Activated CD4-positive, alpha-beta memory T cell treated with anti-CD3 and anti-CD28 coated beads, Interleukin-2, amount 10 ng/mL, durations not matched to agents 7 days and 5 days (primary cell): ENCODE results near the gene HSPA1A. TPM values are rescaled to one million over a fixed set of nuclear protein-coding genes. Genes with fewer than 3 reads are reported as not detected.
"Not testable (repeated sequence)": the region's sequence is repeated elsewhere in the genome, so short reads cannot be mapped to it uniquely, and the experiment has no call there.

Source experiments
- CTCF ChIA-PET: fragments of 350-600 bp; sonication (Branson Sonifier 250); formaldehyde crosslinking; loops from one replicate; lab custom pipeline; 2021; ENCODE audit warnings: antibody characterized with exemption, inconsistent platforms; lab: Charles Lee
- POLR2A ChIA-PET: fragments of 350-600 bp; sonication (Branson Sonifier 250); formaldehyde crosslinking; loops from one replicate; lab custom pipeline; 2021; ENCODE audit warnings: antibody characterized with exemption; lab: Charles Lee
- DNase-seq: peaks from one replicate; pipeline ENCODE4 v3.0.0-alpha.2; 2020
- H3K27ac Mint-ChIP-seq: one replicate; pipeline ENCODE4 v1.8.0; 2021; ENCODE audit warnings: mild to moderate bottlenecking, mixed read lengths
- H3K27me3 Mint-ChIP-seq: one replicate; pipeline ENCODE4 v1.8.0; 2021; ENCODE audit warnings: mixed read lengths
- H3K36me3 Mint-ChIP-seq: one replicate; pipeline ENCODE4 v1.8.0; 2021; ENCODE audit warnings: low read depth, mixed read lengths
- H3K4me1 Mint-ChIP-seq: one replicate; pipeline ENCODE4 v1.8.0; 2021; ENCODE audit warnings: mixed read lengths
- H3K4me3 Mint-ChIP-seq: one replicate; pipeline ENCODE4 v1.8.0; 2021; ENCODE audit warnings: mild to moderate bottlenecking, mixed read lengths
- H3K9me3 Mint-ChIP-seq: one replicate; pipeline ENCODE4 v1.8.0; 2021; ENCODE audit warnings: mixed read lengths
- total RNA-seq, 2 experiments: library from RNA; stranded (reverse); gene quantifications; one replicate each; pipeline ENCODE4 v1.2.3, GENCODE V29; 2021

HSPA1A gene
- total RNA-seq, 2 experiments from 2014 or later, result 147 to 151 TPM

DNA sequence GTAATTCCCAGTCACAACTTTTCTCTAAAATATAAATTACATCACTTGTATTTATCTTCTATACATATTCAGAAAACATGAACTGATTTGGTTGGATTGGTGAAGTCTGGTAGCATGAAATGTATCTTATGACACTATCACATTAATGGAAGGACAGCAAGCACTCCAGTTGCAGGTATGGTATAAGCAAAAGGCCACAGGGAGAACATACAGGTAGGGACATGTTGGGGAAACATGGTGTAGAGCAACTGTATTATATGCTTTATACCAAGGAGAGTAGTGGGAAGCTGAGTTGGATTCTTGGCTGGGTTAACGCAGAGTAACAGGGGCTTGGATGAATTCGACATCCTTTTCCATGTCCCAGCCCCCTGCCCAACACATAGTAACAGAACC is 18.4 kb upstream of the HSPA1A start:
- ChIA-PET POLR2A (interaction anchor here (0.6 to 7.4 kb wide), 9 partner anchors 10 to 256 kb away, joined by 3 to 104 read pairs (median 7); partner anchors contain the start of genes CLIC1, DDX39B, HSPA1A and HSPA1L), CTCF (interaction anchor here (1.4 to 4.1 kb wide), 8 partner anchors 9 to 58 kb away, joined by 3 to 25 read pairs (median 10); partner anchors contain the start of genes LSM2 and MSH5)
- peaks cover 53% of the 10 kb centered on the region for H3K4me1 Mint-ChIP-seq
- DNase-seq, result no peak
- H3K4me3 Mint-ChIP-seq, result no peak overlapping the region
- peak overlapping the region; percentile 90 for H3K27ac Mint-ChIP-seq
- no peaks in the 10 kb centered on the region for H3K27me3 Mint-ChIP-seq
- H3K36me3 Mint-ChIP-seq, result peaks cover 37% of the 10 kb centered on the region
- no peaks in the 10 kb centered on the region for H3K9me3 Mint-ChIP-seq

- Mint-ChIP-seq H3K4me1 (peaks cover 48% of the 10 kb centered on the region), H3K27me3 (no peaks in the 10 kb centered on the region), H3K27ac (peak overlapping the region; percentile 90), H3K4me3 (peak overlapping the region; percentile 44), H3K9me3 (no peaks in the 10 kb centered on the region), H3K36me3 (peaks cover 34% of the 10 kb centered on the region)
- ChIA-PET POLR2A (interaction anchor here (0.6 to 7.4 kb wide), 8 partner anchors 9 to 216 kb away, joined by 3 to 104 read pairs (median 8); partner anchors contain the start of genes CLIC1, HSPA1A, HSPA1L and LSM2), CTCF (interaction anchor here (0.8 to 4.1 kb wide), 6 partner anchors 8 to 58 kb away, joined by 3 to 25 read pairs (median 6); partner anchors contain the start of genes HSPA1A, HSPA1L and LSM2)
- peak; percentile 69 for DNase-seq
Observed at GRCh38 chr6:31797588-31797987, 17.8 kb upstream of the HSPA1A start.

DNA sequence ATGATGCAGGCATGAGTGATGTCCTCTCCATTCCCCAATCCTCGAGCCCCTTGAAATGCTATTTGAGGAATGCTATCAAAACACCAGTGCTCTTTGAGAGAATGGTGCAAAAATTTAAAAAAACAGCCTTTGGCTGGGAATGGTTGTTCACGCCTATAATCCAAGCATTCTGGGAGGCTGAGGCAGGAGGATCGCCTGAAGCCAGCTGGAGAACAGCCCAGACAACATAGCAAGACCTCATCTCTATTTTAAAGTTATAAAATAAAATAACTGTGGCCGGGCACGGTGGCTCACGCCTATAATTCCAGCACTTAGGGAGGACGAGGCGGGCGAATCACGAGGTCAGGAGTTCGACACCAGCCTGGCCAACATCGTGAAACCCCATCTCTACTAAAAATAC is 15.6 kb upstream of the HSPA1A start:
- CTCF ChIA-PET, result interaction anchor here (1.6 to 2.1 kb wide), 2 partner anchors 9 to 18 kb away, joined by 6 to 7 read pairs; no protein-coding TSS in a partner anchor
- H3K4me1 Mint-ChIP-seq, result peaks cover 45% of the 10 kb centered on the region
- POLR2A ChIA-PET, result interaction anchor here (1.3 to 7.4 kb wide), 5 partner anchors 14 to 61 kb away, joined by 3 to 104 read pairs (median 10); partner anchors contain the start of genes CLIC1, HSPA1A, HSPA1L and MSH5
- no peak for DNase-seq
- no peaks in the 10 kb centered on the region for H3K9me3 Mint-ChIP-seq
- H3K4me3 Mint-ChIP-seq, result no peak overlapping the region
- peaks cover 32% of the 10 kb centered on the region for H3K36me3 Mint-ChIP-seq
- H3K27ac Mint-ChIP-seq, result no peak overlapping the region
- H3K27me3 Mint-ChIP-seq, result no peaks in the 10 kb centered on the region

DNA sequence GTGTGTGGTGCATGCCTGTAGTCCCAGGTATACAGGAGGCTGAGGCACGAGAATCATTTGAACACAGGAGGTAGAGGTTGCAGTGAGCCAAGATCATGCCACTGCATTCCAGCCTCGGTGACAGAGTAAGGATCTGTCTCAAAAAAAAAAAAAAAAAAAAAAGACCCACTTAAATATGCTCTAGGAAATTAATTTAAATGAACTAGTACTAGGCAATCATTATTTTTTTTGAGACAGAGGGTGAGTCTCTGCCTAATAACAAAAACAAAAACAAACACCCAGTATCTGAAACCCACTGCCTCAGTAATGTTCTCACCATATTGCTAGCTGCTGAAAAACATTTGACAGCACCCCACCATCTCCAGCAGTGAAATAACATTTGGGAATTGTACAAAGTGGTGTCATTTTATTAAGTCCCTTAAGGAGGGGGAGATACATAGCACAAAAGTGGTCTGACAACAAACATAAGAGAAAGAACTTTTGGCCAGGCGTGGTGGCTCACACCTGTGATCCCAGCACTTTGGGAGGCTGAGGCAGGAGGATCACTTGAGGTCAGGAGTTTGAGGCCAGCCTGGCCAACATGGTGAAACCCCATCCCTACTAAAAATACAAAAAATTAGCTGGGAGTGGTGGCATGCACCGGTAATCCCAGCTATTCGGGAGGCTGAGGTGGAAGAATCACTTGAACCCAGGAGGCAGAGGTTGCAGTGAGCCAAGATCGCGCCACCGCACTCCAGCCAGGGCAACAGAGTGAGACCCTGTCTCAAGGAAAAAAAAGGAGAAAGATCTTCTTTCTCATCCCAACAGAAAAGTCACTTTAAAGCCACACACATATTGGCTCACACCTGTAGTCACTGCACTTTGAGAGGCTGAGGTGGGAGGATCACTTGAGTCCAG is 14.1 kb upstream of the HSPA1A start:
- DNase-seq, H3K9me3 Mint-ChIP-seq, H3K27me3 Mint-ChIP-seq, H3K4me3 Mint-ChIP-seq: not testable (repeated sequence)
- ChIA-PET CTCF (interaction anchor here (1.0 kb wide), 1 partner anchor 31 kb away, joined by 3 read pairs; no protein-coding TSS in a partner anchor), POLR2A (interaction anchor here (0.7 to 7.4 kb wide), 3 partner anchors 10 to 63 kb away, joined by 3 to 104 read pairs (median 24); partner anchors contain the start of genes CLIC1, HSPA1A, HSPA1L and MSH5)
- Mint-ChIP-seq H3K27ac (peak overlapping the region; percentile 53), H3K36me3 (peaks cover 35% of the 10 kb centered on the region), H3K4me1 (peaks cover 54% of the 10 kb centered on the region)

GRCh38 chr6:31805939-31806469 is 9.3 kb upstream of the HSPA1A start:
- H3K36me3 Mint-ChIP-seq, result peaks cover 39% of the 10 kb centered on the region

GRCh38 chr6:31806470-31807272 is 8.7 kb upstream of the HSPA1A start, which contains the start of gene LSM2:
Gene LSM2 (minus strand): TSS chr6:31806966. CDS start chr6:31806757, 209 bp downstream.
- DNase-seq, result peak; percentile 98
- H3K4me3 Mint-ChIP-seq, result peak within 1 kb of the TSS; percentile 91
- H3K27ac Mint-ChIP-seq, result peak within 1 kb of the TSS; percentile 91
- POLR2A ChIA-PET, result interaction anchor here (0.6 to 4.0 kb wide), 34 partner anchors 8 to 1167 kb away, joined by 3 to 57 read pairs (median 5); partner anchors contain the start of genes ABHD16A, BAG6, C6orf47 and CLIC1
- H3K27me3 Mint-ChIP-seq, result no peaks in the 10 kb centered on the region
- peaks cover 43% of the 10 kb centered on the region for H3K4me1 Mint-ChIP-seq
- H3K36me3 Mint-ChIP-seq, result peaks cover 35% of the 10 kb centered on the region
- no peaks in the 10 kb centered on the region for H3K9me3 Mint-ChIP-seq
- CTCF ChIA-PET, result interaction anchor here (0.6 to 3.6 kb wide), 21 partner anchors 8 to 461 kb away, joined by 3 to 23 read pairs (median 7); partner anchors contain the start of genes DDAH2, HSPA1A, HSPA1B and HSPA1L

More at GRCh38 chr6:31805939-31806469, 9.3 kb upstream of the HSPA1A start:
- ChIA-PET CTCF (interaction anchor here (0.6 to 3.6 kb wide), 13 partner anchors 8 to 121 kb away, joined by 3 to 23 read pairs (median 10); partner anchors contain the start of genes DDAH2, HSPA1A, HSPA1B and HSPA1L), POLR2A (interaction anchor here (0.7 to 4.0 kb wide), 24 partner anchors 9 to 1168 kb away, joined by 3 to 57 read pairs (median 8); partner anchors contain the start of genes ABHD16A, BAG6, C6orf47 and CLIC1)
- no peak for DNase-seq
- Mint-ChIP-seq H3K4me3 (peak overlapping the region; percentile 91), H3K27me3 (no peaks in the 10 kb centered on the region), H3K9me3 (no peaks in the 10 kb centered on the region), H3K27ac (peak overlapping the region; percentile 91), H3K4me1 (peaks cover 40% of the 10 kb centered on the region)

- not testable (repeated sequence) for H3K4me3 Mint-ChIP-seq, DNase-seq, H3K9me3 Mint-ChIP-seq, H3K27me3 Mint-ChIP-seq, H3K27ac Mint-ChIP-seq
- H3K36me3 Mint-ChIP-seq, result peaks cover 26% of the 10 kb centered on the region
- ChIA-PET CTCF (interaction anchor here (3.6 kb wide), 1 partner anchor 12 kb away, joined by 23 read pairs; the partner anchor contains the start of gene VARS1), POLR2A (interaction anchor here (4.0 kb wide), 1 partner anchor 11 kb away, joined by 51 read pairs; the partner anchor contains the start of gene VARS1)
- H3K4me1 Mint-ChIP-seq, result peaks cover 55% of the 10 kb centered on the region
Observed at GRCh38 chr6:31808599-31808998, 6.7 kb upstream of the HSPA1A start.

DNA sequence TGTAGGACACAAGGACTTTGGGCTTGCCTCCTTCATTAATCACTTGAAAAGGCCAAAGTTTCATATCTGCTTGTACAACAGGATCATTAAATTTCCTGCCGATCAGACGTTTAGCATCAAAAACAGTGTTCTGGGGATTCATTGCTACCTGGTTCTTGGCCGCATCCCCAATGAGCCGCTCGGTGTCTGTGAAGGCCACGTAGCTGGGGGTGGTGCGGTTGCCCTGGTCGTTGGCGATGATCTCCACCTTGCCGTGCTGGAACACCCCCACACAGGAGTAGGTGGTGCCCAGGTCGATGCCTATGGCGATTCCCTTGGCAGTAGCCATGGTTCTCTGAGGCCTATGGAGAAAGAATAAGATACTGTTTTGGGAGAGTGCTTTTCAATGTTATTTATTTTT is 3.7 kb upstream of the HSPA1A start:
- DNase-seq, result no peak
- no peaks in the 10 kb centered on the region for H3K9me3 Mint-ChIP-seq
- peak overlapping the region; percentile 96 for H3K27ac Mint-ChIP-seq
- H3K4me1 Mint-ChIP-seq, result peaks cover 41% of the 10 kb centered on the region
- peaks cover 13% of the 10 kb centered on the region for H3K36me3 Mint-ChIP-seq
- POLR2A ChIA-PET, result interaction anchor here (0.7 to 5.6 kb wide), 9 partner anchors 8 to 160 kb away, joined by 3 to 98 read pairs (median 10); partner anchors contain the start of genes CLIC1, HSPA1B, MSH5 and VARS1
- H3K4me3 Mint-ChIP-seq, result no peak overlapping the region
- CTCF ChIA-PET, result interaction anchor here (2.9 kb wide), 1 partner anchor 15 kb away, joined by 14 read pairs; the partner anchor contains the start of gene HSPA1B
- no peaks in the 10 kb centered on the region for H3K27me3 Mint-ChIP-seq

DNA sequence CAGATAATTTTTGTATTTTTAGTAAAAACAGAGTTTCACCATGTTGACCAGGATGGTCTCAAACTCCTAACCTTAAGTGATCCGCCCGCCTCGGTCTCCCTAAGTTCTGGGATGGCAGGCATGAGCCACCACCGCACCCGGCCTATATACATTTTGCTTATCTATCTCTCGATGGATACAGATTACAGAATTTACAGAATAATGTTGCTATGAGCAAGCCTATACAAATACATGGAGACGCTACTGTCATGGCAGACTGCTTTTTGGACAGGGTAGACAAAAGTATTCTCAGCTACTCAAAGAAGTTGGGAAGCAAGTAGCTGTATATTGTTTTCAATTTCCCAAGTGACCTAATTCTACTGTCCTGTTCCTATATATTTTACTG is 1.9 kb upstream of the HSPA1A start:
- H3K27me3 Mint-ChIP-seq, result no peaks in the 10 kb centered on the region
- ChIA-PET POLR2A (interaction anchor here (1.1 to 5.6 kb wide), 12 partner anchors 8 to 272 kb away, joined by 3 to 98 read pairs (median 8); partner anchors contain the start of genes CLIC1, DDX39B, HSPA1B and MSH5), CTCF (interaction anchor here (1.1 to 2.9 kb wide), 9 partner anchors 7 to 84 kb away, joined by 3 to 14 read pairs (median 7); partner anchors contain the start of genes CLIC1, HSPA1B, LSM2 and VARS1)
- no peaks in the 10 kb centered on the region for H3K9me3 Mint-ChIP-seq
- H3K36me3 Mint-ChIP-seq, result peaks cover 22% of the 10 kb centered on the region
- H3K4me3 Mint-ChIP-seq, result peak overlapping the region; percentile 71
- no peak for DNase-seq
- peaks cover 44% of the 10 kb centered on the region for H3K4me1 Mint-ChIP-seq
- H3K27ac Mint-ChIP-seq, result peak overlapping the region; percentile 96

DNA sequence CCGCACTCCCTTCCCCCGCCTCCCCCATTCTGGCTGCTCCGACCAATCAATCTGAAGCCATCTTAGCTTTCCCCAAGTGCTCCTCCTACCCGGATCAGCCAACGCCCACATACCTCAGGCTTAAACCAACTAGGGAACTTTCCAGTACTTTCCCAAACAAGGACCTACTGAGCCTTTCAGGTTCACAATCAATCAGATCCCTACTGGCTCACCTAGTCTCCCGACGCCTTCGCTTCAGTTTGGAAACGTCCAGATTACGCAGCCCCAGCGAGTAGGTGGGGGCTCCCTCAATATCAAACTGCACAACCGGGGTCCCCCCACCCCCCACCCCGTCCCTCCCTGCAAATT is 692 bp upstream of the HSPA1A start:
- Mint-ChIP-seq H3K36me3 (peaks cover 24% of the 10 kb centered on the region), H3K27me3 (no peaks in the 10 kb centered on the region), H3K4me3 (peak overlapping the region; percentile 83), H3K9me3 (no peaks in the 10 kb centered on the region), H3K27ac (peak overlapping the region; percentile 82), H3K4me1 (peaks cover 51% of the 10 kb centered on the region)
- CTCF ChIA-PET, result interaction anchor here (0.8 to 2.9 kb wide), 11 partner anchors 8 to 273 kb away, joined by 3 to 14 read pairs (median 5); partner anchors contain the start of genes DDX39B, HSPA1B, LSM2 and VARS1
- POLR2A ChIA-PET, result interaction anchor here (0.8 to 5.6 kb wide), 15 partner anchors 8 to 273 kb away, joined by 3 to 98 read pairs (median 7); partner anchors contain the start of genes CLIC1, CSNK2B, DDX39B and GPANK1
- DNase-seq, result peak; percentile 82
